Endothelial cell of umbilical vein (primary cell): Measurements from ENCODE around the gene FAM186B. TPM values are rescaled to one million over a fixed set of nuclear protein-coding genes. Genes with fewer than 3 reads are reported as not detected.

Experiments
- BruUV-seq: library from RNA; stranded (reverse); fragments of 400-500 nt; replicated peaks from 2 replicates; lab custom pipeline; 2021; lab: Mats Ljungman, UMichigan
- CTCF ChIA-PET: fragments of 300-600, 350-600 bp; sonication (Branson Sonifier 250); formaldehyde crosslinking; loops from one replicate; lab custom pipeline; 2021; ENCODE audit warnings: antibody characterized with exemption, inconsistent platforms; lab: Charles Lee
- POLR2A ChIA-PET: fragments of 300-600, 350-600 bp; sonication (Branson Sonifier 250); formaldehyde crosslinking; loops from one replicate; lab custom pipeline; 2021; ENCODE audit warnings: antibody characterized with exemption, inconsistent platforms; lab: Charles Lee
- DNase-seq: peaks from one replicate; pipeline ENCODE4 v3.0.0-alpha.2; 2011; ENCODE audit warnings: low read depth, low spot score
- FAIRE-seq: peaks from 2 replicates; lab custom pipeline; 2011; peaks lifted over from hg19 to GRCh38; lab: Jason Lieb, UNC
- H2AFZ ChIP-seq: 2 replicates; pipeline ENCODE4 v1.6.0; 2012; ENCODE audit warnings: low read depth, low read length, control low read depth, inconsistent platforms
- H3K27ac ChIP-seq: 2 replicates; pipeline ENCODE4 v1.5.1; 2011; ENCODE audit warnings: low read depth, mild to moderate bottlenecking, control low read depth, low read length, moderate library complexity; ENCODE audit not compliant: insufficient read depth
- H3K27me3 ChIP-seq, 2 experiments: 2 replicates each; pipeline versions ENCODE4 v1.6.0 to v1.6.1; 2011; ENCODE audit warnings: low read length in 2 of 2, mixed read lengths in 1 of 2; ENCODE audit not compliant: control insufficient read depth in 2 of 2, insufficient read depth in 2 of 2
- H3K36me3 ChIP-seq, 2 experiments: 2 replicates in 1 of 2; 3 replicates in 1 of 2; pipeline ENCODE4 v1.5.1; 2011; ENCODE audit warnings: low read length in 2 of 2, mild to moderate bottlenecking in 1 of 2, moderate library complexity in 1 of 2; ENCODE audit not compliant: control insufficient read depth in 2 of 2, insufficient read depth in 2 of 2; ENCODE audit errors: extremely low read depth in 1 of 2
- H3K4me1 ChIP-seq: 3 replicates; pipeline ENCODE4 v1.5.1; 2011; ENCODE audit warnings: mild to moderate bottlenecking, low read length; ENCODE audit not compliant: control insufficient read depth, insufficient read depth; ENCODE audit errors: extremely low read depth
- H3K4me2 ChIP-seq: 2 replicates; pipeline ENCODE4 v1.6.1; 2011; ENCODE audit warnings: low read length, control low read depth, mixed read lengths; ENCODE audit not compliant: insufficient read depth
- H3K4me3 ChIP-seq, 3 experiments: fragments of 200-600 bp in 1 of 3; sonication (generic), shearing (Covaris generic) in 1 of 3; replicated peaks in 1 of 3; 2 replicates each; pipeline ENCODE4 v1.5.1; 2011 to 2016; ENCODE audit warnings: control low read depth in 3 of 3, low read length in 3 of 3, mild to moderate bottlenecking in 2 of 3, inconsistent platforms in 1 of 3, low read depth in 1 of 3, moderate library complexity in 1 of 3; ENCODE audit not compliant: insufficient read depth in 1 of 3
- H3K79me2 ChIP-seq: 2 replicates; pipeline ENCODE4 v1.6.0; 2012; ENCODE audit warnings: low read length, inconsistent platforms; ENCODE audit not compliant: control insufficient read depth, insufficient read depth
- H3K9ac ChIP-seq: replicated peaks from 2 replicates; pipeline ENCODE3; 2011; ENCODE audit warnings: low read length, control low read depth; ENCODE audit not compliant: insufficient read depth; ENCODE audit errors: extremely low read depth
- H3K9me1 ChIP-seq: replicated peaks from 3 replicates; pipeline ENCODE4 v1.6.0; 2011; ENCODE audit warnings: mild to moderate bottlenecking, low read length; ENCODE audit not compliant: control insufficient read depth, insufficient read depth; ENCODE audit errors: extremely low read depth
- H3K9me3 ChIP-seq: replicated peaks from 2 replicates; pipeline ENCODE4 v1.5.1; 2012; ENCODE audit warnings: low read length, inconsistent platforms; ENCODE audit not compliant: control insufficient read depth, insufficient read depth
- H4K20me1 ChIP-seq: replicated peaks from 2 replicates; pipeline ENCODE3; 2011; ENCODE audit warnings: mild to moderate bottlenecking, low read length; ENCODE audit not compliant: control insufficient read depth, insufficient read depth; ENCODE audit errors: extremely low read depth
- CTCF ChIP-seq, 2 donors: IDR thresholded peaks; 1 replicate in 1 of 2; 2 replicates in 1 of 2; pipeline ENCODE4 v1.5.1; 2011; ENCODE audit warnings: low read length in 2 of 2, mild to moderate bottlenecking in 2 of 2, moderate library complexity in 2 of 2, control low read depth in 1 of 2, inconsistent platforms in 1 of 2, low read depth in 1 of 2; ENCODE audit not compliant: insufficient read depth in 1 of 2; ENCODE audit errors: extremely low read depth in 1 of 2
- EZH2 ChIP-seq: IDR thresholded peaks from 2 replicates; pipeline ENCODE4 v1.6.1; 2012; ENCODE audit warnings: borderline replicate concordance, low read depth, mild to moderate bottlenecking, moderate library complexity, low read length, inconsistent platforms; ENCODE audit not compliant: severe bottlenecking
- JUN ChIP-seq: IDR thresholded peaks from 2 replicates; pipeline ENCODE4 v1.6.1; 2011; ENCODE audit warnings: borderline replicate concordance, low read depth; ENCODE audit not compliant: insufficient read length, insufficient read depth
- dilution Hi-C: fragments of 300-500 bp; cut with MboI; formaldehyde crosslinking; loops from one replicate; pipeline ENCODE4 v1.15.0; 2019; ENCODE audit warnings: low sequenced_read_pairs; ENCODE audit not compliant: extremely low pct_ligation_motif_present
- intact Hi-C: fragments of 100-400 bp; cut with micrococcal nuclease; formaldehyde crosslinking; loops from one replicate; pipeline ENCODE4 v1.10.0; 2022
- polyA plus RNA-seq, 4 experiments: library from polyadenylated mRNA; depleted of rRNA in 3 of 4; stranded (reverse) in 3 of 4; unstranded in 1 of 4; fragments of >200 nt; gene quantifications; 2 replicates each; pipeline versions ENCODE4 v1.2.1 to v1.2.3, GENCODE V29; 2011 to 2012; ENCODE audit warnings: missing spikeins in 1 of 4
- total RNA-seq: library from RNA; stranded (reverse); gene quantifications from 2 replicates; pipeline ENCODE4 v1.2.3, GENCODE V29; 2021

The FAM186B gene
- total and polyA plus RNA-seq, 2 donors (not counting 3 experiments of a cell fraction or from before 2014, with no cell fraction given): 0.10 to 0.33 TPM

DNA sequence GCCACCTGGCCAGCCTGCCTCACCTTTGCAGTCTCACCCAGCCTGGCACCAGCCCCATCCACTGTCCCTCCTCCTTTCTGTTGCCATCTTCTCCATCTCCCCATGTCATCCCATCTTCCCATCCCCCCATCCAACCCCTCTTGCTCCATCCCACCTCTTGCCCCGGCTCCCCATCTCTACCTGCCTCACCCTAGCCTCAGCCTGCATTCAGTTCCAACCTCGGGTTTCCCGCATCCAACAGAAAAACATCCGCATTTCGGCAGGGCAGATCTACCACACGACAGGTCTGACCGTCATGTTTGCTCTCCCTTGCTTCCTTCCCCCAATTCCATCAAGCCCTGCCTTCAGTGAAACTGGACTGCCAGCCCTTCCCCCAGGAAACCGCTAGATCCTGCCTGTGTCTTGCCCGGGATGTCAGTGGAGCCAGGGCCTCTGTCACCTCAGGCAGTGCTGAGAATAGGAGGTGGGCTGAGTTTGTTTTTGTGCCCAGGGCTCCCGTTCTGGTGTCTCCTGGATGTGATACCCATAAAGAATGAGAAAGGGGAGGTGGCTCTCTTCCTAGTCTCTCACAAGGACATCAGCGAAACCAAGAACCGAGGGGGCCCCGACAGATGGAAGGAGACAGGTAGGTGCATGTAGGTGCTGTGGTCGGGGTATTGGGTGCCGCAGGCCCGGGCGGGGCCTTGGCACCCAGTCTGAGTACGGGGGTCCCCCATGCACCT is 64.1 kb downstream of the FAM186B start:
- CTCF ChIA-PET: no interaction called here

More for the DNA sequence above, 64.1 kb downstream of the FAM186B start:
- Histone ChIP-seq H3K4me2 (no peak overlapping the region), H3K9me3 (no peaks in the 10 kb centered on the region), H3K36me3 (no peaks in the 10 kb centered on the region), H3K27me3 (peaks cover 20 to 35% of the 10 kb centered on the region in 2 experiments), H3K4me3 (no peak overlapping the region), H3K27ac (no peak overlapping the region), H3K4me1 (peaks cover 8% of the 10 kb centered on the region), H3K79me2 (no peaks in the 10 kb centered on the region), H3K9me1 (no peaks in the 10 kb centered on the region), H3K9ac (no peak overlapping the region), H2AFZ (no peak overlapping the region), H4K20me1 (no peaks in the 10 kb centered on the region)
- FAIRE-seq (no peak), DNase-seq (no peak)
- dilution Hi-C loops: no loop called here
- POLR2A ChIA-PET: no interaction called here
- intact Hi-C loops: no loop called here
- no TSS peak for BruUV-seq
- no peak for TF ChIP-seq CTCF (IDR thresholded peaks at IDR 0.05; ENCODE audit: extremely low read depth in 1 of 2, insufficient read depth in 1 of 2, low read depth in 1 of 2, low read length in 2 of 2)
- peak; percentile 3 for TF ChIP-seq EZH2
- TF ChIP-seq JUN: no peak
